SK-N-DZ (cell line): Measurements from ENCODE around the gene TOX2.

Experiments used
- DNase-seq: peaks from one replicate; pipeline ENCODE4 v3.0.0-alpha.2; 2015; ENCODE audit warnings: low spot score

TOX2 gene

GRCh38 chr20:44057698-44058675 lies 143.3 kb downstream of the TOX2 start:
- DNase-seq, result no peak

- DNase-seq, result no peak
Observed at GRCh38 chr20:44064501-44065400, 150.1 kb downstream of the TOX2 start.

DNA sequence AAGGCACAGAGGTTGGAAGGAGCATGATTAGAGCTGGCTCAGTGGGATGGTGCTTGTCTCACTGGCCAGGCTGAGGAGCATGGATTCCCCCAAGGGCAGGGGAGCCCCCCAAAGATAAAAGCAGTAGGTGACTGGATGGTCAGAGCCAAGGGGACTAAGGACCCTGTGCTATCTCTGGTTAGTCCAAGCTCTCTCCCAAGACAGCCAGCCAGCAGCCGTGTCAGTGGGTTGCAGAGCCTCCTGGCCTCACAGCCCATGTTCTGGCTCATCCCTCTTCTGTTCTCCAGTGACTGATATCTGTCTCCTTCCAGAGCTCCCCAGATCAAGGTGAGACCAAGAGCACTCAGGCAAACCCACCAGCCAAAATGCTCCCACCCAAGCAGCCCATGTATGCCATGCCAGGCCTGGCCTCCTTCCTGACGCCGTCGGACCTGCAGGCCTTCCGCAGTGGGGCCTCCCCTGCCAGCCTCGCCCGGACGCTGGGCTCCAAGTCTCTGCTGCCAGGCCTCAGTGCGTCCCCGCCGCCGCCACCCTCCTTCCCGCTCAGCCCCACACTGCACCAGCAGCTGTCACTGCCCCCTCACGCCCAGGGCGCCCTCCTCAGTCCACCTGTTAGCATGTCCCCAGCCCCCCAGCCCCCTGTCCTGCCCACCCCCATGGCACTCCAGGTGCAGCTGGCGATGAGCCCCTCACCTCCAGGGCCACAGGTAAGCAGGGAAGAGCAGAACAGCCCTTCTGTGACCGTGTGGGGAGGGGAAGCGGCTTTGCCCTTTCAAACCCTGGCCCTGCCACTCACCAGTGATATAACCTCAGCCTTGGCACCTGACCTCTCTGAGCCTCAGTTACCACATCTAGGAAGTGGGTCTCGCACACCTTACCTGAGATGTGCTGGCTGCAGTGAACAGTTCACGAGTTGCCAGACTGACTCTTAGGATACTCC lies 151.0 kb downstream of the TOX2 start:
- DNase-seq, result no peak

DNA sequence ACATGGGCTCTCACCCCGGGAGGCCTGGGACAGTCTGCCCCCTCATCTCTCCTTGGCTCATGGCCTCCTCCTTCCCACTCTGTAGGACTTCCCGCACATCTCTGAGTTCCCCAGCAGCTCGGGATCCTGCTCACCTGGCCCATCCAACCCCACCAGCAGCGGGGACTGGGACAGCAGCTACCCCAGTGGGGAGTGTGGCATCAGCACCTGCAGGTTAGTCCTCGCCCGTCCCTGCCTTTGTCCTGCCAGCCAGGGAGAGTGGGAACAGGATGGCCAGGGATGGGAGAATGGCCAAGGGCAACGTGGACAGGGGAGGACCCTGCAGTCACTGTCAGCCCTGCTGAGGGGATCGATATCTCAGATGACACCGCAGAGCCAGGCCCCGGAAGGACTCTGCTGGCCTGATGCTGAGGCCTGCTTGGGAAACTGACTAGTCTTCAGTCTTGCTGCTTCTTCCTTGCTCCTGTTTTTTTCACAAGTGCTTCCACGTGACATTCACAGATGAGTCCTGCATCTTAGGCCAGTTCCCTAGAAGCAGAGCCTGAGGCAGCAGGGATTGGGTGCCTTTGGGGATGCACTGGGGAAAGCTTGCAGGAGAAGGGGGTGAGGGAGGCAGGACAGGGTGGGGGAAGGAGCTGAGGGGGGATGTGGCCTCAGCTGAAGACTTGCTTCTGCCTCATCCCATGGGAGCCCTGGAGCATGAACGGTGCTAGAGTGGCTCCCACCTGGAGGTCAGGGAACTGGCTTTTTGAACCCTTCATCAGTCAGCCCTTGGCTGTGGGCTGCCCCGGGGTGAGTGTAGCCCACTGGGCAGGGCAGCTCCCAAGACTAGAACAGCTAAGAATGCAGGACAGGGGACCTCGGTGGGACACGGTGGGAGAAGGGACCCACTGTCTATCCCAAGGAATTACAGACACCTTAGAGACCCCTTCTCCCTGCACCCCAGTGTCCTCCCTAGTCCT lies 152.3 kb downstream of the TOX2 start:
- DNase-seq, result no peak

GRCh38 chr20:44067650-44068081 lies 153.0 kb downstream of the TOX2 start:
- DNase-seq, result no peak

DNA sequence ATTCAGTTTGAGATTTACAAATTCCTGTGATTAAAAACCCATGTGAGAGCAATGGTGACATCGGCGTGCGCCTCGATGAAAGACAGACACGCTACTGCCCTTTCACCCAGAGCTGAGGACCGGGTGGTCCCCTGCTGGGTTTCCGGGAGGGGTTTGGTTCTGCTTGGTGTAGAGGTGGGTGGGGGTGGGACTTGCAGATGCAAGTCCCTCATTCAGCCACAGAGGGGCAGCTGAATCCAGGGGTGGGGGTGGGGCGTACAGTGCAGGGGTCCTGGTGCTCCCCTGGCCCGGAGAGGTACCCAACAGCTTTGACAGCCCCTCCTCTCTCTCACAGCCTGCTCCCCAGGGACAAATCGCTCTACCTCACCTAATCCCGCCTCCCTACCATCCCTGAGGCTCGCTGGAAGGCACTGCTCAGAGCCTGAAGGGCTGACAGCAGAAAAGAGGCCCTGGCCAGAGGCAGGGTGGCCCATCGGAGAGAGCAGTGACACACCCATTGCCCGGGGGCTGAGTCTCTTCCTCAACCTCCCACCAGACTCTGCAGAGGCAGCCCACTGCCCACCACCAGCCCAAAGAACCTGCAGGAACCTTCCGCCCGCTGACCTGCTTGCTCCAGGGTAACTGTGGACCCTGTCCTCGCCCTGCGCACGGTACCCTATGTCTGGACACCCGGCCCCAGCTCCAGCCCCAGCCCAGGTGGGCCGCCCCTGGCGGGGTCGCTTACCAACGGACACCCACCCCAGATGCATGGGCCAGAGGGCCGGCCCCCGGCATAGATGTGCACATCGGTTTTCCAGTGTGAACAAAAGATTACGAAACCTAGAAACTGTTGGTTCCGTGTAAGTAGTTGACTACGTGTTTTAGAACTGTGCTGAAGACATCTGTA lies 153.9 kb downstream of the TOX2 start:
- DNase-seq, result no peak

DNA sequence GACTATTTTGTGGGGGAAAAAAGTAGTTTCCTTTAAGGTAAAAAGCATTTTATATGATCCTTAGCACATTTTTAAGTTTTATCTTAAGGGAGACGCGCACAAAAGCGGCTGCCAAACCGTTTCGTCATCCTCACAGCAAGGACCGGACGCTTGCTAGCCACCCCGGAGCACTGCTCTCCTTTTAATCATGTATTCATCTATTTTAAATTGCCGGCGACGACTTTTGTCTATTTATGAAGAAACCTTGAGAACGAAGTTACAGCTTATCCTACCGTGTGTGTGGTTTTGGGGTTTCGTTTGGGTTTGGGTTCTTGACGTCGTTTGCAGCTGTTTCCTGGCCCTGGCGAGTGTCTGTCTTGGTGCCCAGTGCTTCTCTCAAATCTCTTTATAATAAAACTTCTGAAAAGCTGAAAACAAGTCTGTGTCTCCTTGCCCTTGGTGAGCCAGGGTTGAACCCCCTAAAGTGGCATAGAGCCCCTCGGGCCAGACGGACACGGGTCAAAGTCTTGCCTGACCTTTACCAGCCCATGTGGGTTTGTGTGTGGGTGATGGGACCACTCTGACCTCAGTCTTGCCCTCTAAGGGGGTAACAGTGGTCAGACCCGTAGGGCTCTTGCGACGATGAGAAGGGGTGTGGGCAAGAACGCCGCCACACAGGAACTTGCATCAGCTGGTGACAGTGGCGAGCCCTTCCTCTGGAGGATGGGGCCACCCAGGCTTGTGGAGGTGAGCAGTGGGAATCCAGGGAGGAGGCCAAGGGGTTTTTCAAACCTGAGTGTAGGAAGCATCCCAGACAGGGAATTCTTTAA lies 154.8 kb downstream of the TOX2 start:
- no peak for DNase-seq

- no peak for DNase-seq
Observed at GRCh38 chr20:44070139-44070900, 155.7 kb downstream of the TOX2 start.

- no peak for DNase-seq
Observed at GRCh38 chr20:44071057-44071456, 156.4 kb downstream of the TOX2 start.

DNA sequence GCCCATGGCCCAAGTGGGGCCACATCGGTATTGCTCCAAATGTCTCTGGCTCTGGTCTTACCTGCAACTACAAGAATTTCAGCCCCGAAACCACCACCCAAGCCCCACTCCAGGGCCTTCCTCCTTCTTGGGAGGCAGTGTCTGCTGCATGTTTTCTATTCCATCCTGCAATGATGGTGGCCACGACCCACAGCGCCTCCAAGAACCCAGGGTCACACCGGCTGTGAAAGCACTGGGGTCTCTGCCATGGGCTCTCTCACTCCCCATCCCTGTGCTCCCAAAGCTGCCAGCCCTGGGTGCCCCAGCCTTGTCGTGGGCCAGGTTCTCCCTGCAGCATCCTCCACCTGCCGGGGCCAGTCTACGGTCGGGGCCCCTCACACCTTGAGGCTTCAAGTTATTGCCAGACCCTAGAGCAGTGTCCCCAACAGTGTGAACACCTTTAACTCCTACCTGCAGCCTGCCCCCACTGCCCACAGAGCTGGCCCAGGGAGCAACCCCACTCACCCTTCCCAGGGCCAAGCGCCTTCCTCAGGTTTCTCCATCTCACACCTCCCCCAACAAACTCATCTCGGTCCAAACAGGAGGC lies 157.0 kb downstream of the TOX2 start:
- DNase-seq, result no peak

- DNase-seq, result no peak
Observed at GRCh38 chr20:44072384-44072783, 157.7 kb downstream of the TOX2 start.

GRCh38 chr20:44073011-44073674 lies 158.5 kb downstream of the TOX2 start:
- DNase-seq, result no peak

GRCh38 chr20:44073675-44074071 lies 159.0 kb downstream of the TOX2 start:
- no peak for DNase-seq

- DNase-seq, result peak; percentile 92
Observed at GRCh38 chr20:44074252-44075151, 159.8 kb downstream of the TOX2 start.
